Spleen (tissue), 11 donors: ENCODE results near the gene KDM6B. TPM values are rescaled to one million over a fixed set of nuclear protein-coding genes. Genes with fewer than 3 reads are reported as not detected.

Experiments
- DNase-seq: peaks from one replicate; pipeline ENCODE4 v3.0.0-alpha.2; 2020
- H3K27ac ChIP-seq, 8 donors: fragments of 200-600 bp; sonication (generic) in 7 of 8; 1 replicate in 4 of 8; 2 replicates in 4 of 8; pipeline versions ENCODE4 v1.5.0 to v1.8.0; 2016 to 2021; ENCODE audit warnings: inconsistent platforms in 4 of 8, mild to moderate bottlenecking in 4 of 8, moderate library complexity in 1 of 8
- H3K27me3 ChIP-seq, 7 donors: fragments of 200-600 bp; sonication (generic) in 6 of 7; replicated peaks in 1 of 7; 1 replicate in 4 of 7; 2 replicates in 3 of 7; pipeline versions ENCODE4 v1.5.0 to v1.8.0; 2016 to 2021; ENCODE audit warnings: inconsistent platforms in 3 of 7, mild to moderate bottlenecking in 1 of 7
- H3K36me3 ChIP-seq, 6 donors: fragments of 200-600 bp; sonication (generic) in 5 of 6; 1 replicate in 4 of 6; 2 replicates in 2 of 6; pipeline versions ENCODE4 v1.5.0 to v1.8.0; 2016 to 2021; ENCODE audit warnings: inconsistent platforms in 2 of 6
- H3K4me1 ChIP-seq, 6 donors: fragments of 200-600 bp; sonication (generic) in 5 of 6; 1 replicate in 3 of 6; 2 replicates in 3 of 6; pipeline versions ENCODE4 v1.5.0 to v1.8.0; 2016 to 2021; ENCODE audit warnings: inconsistent platforms in 3 of 6
- H3K4me3 ChIP-seq, 8 donors: fragments of 200-600 bp; sonication (generic) in 7 of 8; 1 replicate in 4 of 8; 2 replicates in 4 of 8; pipeline versions ENCODE4 v1.5.0 to v1.8.0; 2016 to 2021; ENCODE audit warnings: inconsistent platforms in 4 of 8, mild to moderate bottlenecking in 4 of 8, moderate library complexity in 2 of 8
- H3K9me3 ChIP-seq, 8 donors: fragments of 200-600 bp; sonication (generic) in 7 of 8; 1 replicate in 4 of 8; 2 replicates in 4 of 8; pipeline versions ENCODE4 v1.5.0 to v1.8.0; 2016 to 2021; ENCODE audit warnings: inconsistent platforms in 4 of 8
- CTCF ChIP-seq, 11 experiments: fragments of 200-600 bp in 7 of 11; fragments of 450-650 bp in 4 of 11; sonication (generic) in 4 of 11; IDR thresholded peaks in 8 of 11; conservative IDR thresholded peaks in 3 of 11; 1 replicate in 7 of 11; 2 replicates in 4 of 11; pipeline versions ENCODE4 v1.4.0 to v1.8.0; 2016 to 2021; ENCODE audit warnings: antibody characterized with exemption in 11 of 11, inconsistent platforms in 4 of 11, mild to moderate bottlenecking in 1 of 11
- POLR2A ChIP-seq, 3 donors: fragments of 450-650 bp; IDR thresholded peaks; one replicate each; pipeline ENCODE4 v1.5.1; 2017; ENCODE audit warnings: antibody characterized with exemption in 3 of 3, mild to moderate bottlenecking in 1 of 3
- POLR2AphosphoS5 ChIP-seq, 3 donors: sonication (generic); formaldehyde crosslinking; IDR thresholded peaks; one replicate each; pipeline ENCODE4 v1.5.1; 2017; ENCODE audit warnings: antibody characterized with exemption in 3 of 3
- WGBS, 5 donors: extraction: QIAGEN DNeasy Blood & Tissue Kit in 3 of 5; methylation state at CpG; one replicate each; pipeline versions ENCODE4 v1.1.5 to v1.1.7; 2013 to 2018; 5-methylcytosine and 5-hydroxymethylcytosine counted together
- intact Hi-C: fragments of 100-400 bp; cut with DNase I; formaldehyde crosslinking; loops from one replicate; pipeline ENCODE4 v1.15.0; 2023; ENCODE audit warnings: low total_unique reads
- polyA plus RNA-seq, 3 donors: library from polyadenylated mRNA; stranded (reverse); fragments of 200-250 nt; gene quantifications; one replicate each; pipeline ENCODE4 v1.2.1, GENCODE V29; 2013
- total RNA-seq, 7 donors: library from RNA; depleted of rRNA in 3 of 7; stranded (reverse); fragments of >200 nt in 3 of 7; fragmentation: NEBNext Ultra II Directional in 4 of 7; extraction: Animal tissue kit (Norgen Biotek cat#: 25700) in 4 of 7; gene quantifications; one replicate each; pipeline versions ENCODE4 v1.1.0 to v1.2.1, GENCODE V29; 2016 to 2021
- donor health status: healthy with polysubstance abuse.
- donor health status: DM: no; HTN: no; CAD: no; lungs with moderate emphysema.
- donor health status: DM: no; HTN: no; CAD: no.
- donor health status: Bipolar disorder and iron deficiency.
- donor health status: healthy.
- donor health status: DM: no; HTN: no; CAD: no.
- donor health status: DM: yes; HTN: yes; CAD: no.

KDM6B gene
- total and polyA plus RNA-seq, 10 donors, result 2.9 to 110 (median 48.8) TPM

GRCh38 chr17:7880076-7880868 is 46.3 kb downstream of the KDM6B start:
- Histone ChIP-seq H3K36me3 (peaks cover 0 to 49% (median 15%) of the 10 kb centered on the region in 6 donors), H3K9me3 (no peaks in the 10 kb centered on the region), H3K27me3 (no peaks in the 10 kb centered on the region), H3K4me1 (peaks cover 0 to 75% (median 55%) of the 10 kb centered on the region in 6 donors), H3K27ac (peak overlapping the region in 4 of 8 donors; percentile 3 to 61 (median 44)), H3K4me3 (no peak overlapping the region)
- no peak for TF ChIP-seq POLR2AphosphoS5 (IDR thresholded peaks at IDR 0.05)
- no peak for TF ChIP-seq POLR2A (IDR thresholded peaks at IDR 0.05)
- no peak for TF ChIP-seq CTCF (IDR thresholded peaks at IDR 0.05 in 8 of 11, conservative IDR thresholded peaks at IDR 0.05 in 3 of 11)
- DNase-seq, result no peak
- WGBS, 5 donors, result 77 to 89% (median 82%) methylated on average over 3 of the region's 3 CpGs
- intact Hi-C loops, result no loop called here

- DNase-seq, result no peak
- 39 to 55% (median 49%) methylated on average over 7 of the region's 7 CpGs for WGBS, 5 donors
- peaks cover 0 to 45% (median 13%) of the 10 kb centered on the region in 6 donors for H3K36me3 ChIP-seq
- TF ChIP-seq CTCF (IDR thresholded peaks at IDR 0.05 in 8 of 11, conservative IDR thresholded peaks at IDR 0.05 in 3 of 11) (no peak), POLR2AphosphoS5 (IDR thresholded peaks at IDR 0.05) (no peak), POLR2A (IDR thresholded peaks at IDR 0.05) (no peak)
- H3K27ac ChIP-seq, result peak overlapping the region in 4 of 8 donors; percentile 34 to 61 (median 44)
- H3K27me3 ChIP-seq, result no peaks in the 10 kb centered on the region
- H3K9me3 ChIP-seq, result no peaks in the 10 kb centered on the region
- no peak overlapping the region for H3K4me3 ChIP-seq
- intact Hi-C loops, result no loop called here
- H3K4me1 ChIP-seq, result peaks cover 7 to 73% (median 59%) of the 10 kb centered on the region in 6 donors
Observed at GRCh38 chr17:7881276-7882054, 47.4 kb downstream of the KDM6B start.

GRCh38 chr17:7882068-7882467 is 48.1 kb downstream of the KDM6B start:
- Histone ChIP-seq H3K36me3 (peaks cover 0 to 45% (median 13%) of the 10 kb centered on the region in 6 donors), H3K27me3 (no peaks in the 10 kb centered on the region), H3K9me3 (no peaks in the 10 kb centered on the region), H3K4me1 (peaks cover 13 to 74% (median 64%) of the 10 kb centered on the region in 6 donors), H3K27ac (peak overlapping the region in 4 of 8 donors; percentile 34 to 61 (median 44)), H3K4me3 (no peak overlapping the region)
- WGBS, 5 donors, result 63 to 79% (median 72%) methylated on average over 7 of the region's 7 CpGs
- no peak for TF ChIP-seq POLR2A (IDR thresholded peaks at IDR 0.05)
- TF ChIP-seq CTCF (IDR thresholded peaks at IDR 0.05 in 8 of 11, conservative IDR thresholded peaks at IDR 0.05 in 3 of 11), result no peak
- no peak for TF ChIP-seq POLR2AphosphoS5 (IDR thresholded peaks at IDR 0.05)
- DNase-seq, result no peak
- intact Hi-C loops, result no loop called here

DNA sequence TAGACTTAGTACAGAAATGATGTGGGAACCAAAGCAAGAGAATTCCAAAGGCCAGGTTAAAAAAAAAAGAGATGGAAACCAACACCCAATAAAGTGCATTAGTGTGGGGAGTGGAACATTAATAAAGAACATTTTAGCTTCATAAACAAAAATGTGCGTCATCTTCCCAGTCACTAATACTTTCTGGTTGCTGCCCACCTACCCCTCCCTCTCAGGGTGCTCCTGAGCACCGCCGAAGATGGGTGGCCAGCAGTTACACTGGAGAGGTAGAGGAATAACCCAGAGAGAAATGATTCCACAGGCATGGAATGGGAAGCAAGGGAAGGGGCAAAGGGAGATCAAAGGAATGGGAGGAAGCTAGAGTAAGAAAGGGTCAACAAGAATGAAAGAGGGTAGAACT is 48.6 kb downstream of the KDM6B start:
- peak overlapping the region in 4 of 8 donors; percentile 1 to 94 (median 44) for H3K27ac ChIP-seq
- no peaks in the 10 kb centered on the region for H3K27me3 ChIP-seq
- no peak overlapping the region for H3K4me3 ChIP-seq
- DNase-seq, result no peak
- peaks cover 14 to 80% (median 67%) of the 10 kb centered on the region in 6 donors for H3K4me1 ChIP-seq
- intact Hi-C loops, result no loop called here
- H3K9me3 ChIP-seq, result no peaks in the 10 kb centered on the region
- TF ChIP-seq CTCF (IDR thresholded peaks at IDR 0.05 in 8 of 11, conservative IDR thresholded peaks at IDR 0.05 in 3 of 11), result no peak
- TF ChIP-seq POLR2AphosphoS5 (IDR thresholded peaks at IDR 0.05), result no peak
- TF ChIP-seq POLR2A (IDR thresholded peaks at IDR 0.05), result no peak
- 89 to 97% (median 92%) methylated on average over 3 of the region's 3 CpGs for WGBS, 5 donors
- H3K36me3 ChIP-seq, result peaks cover 0 to 44% (median 13%) of the 10 kb centered on the region in 6 donors
